DND-41 (cell line): ENCODE measurements around the gene PPFIA2.

Experiments used
- ATAC-seq: fragments of 200-7000 bp; cut with Tn5 transposase; 3 replicates; pipeline ENCODE4 v1.9.1; 2021; ENCODE audit warnings: low read depth; ENCODE audit not compliant: insufficient read depth
- DNase-seq: peaks from one replicate; pipeline ENCODE4 v3.0.0-alpha.2; 2020
- H2AFZ ChIP-seq: 2 replicates; pipeline ENCODE4 v1.6.0; 2012; ENCODE audit warnings: low read depth, low read length
- H3K27ac ChIP-seq: 2 replicates; pipeline ENCODE4 v1.5.1; 2012; ENCODE audit warnings: low read length, inconsistent platforms
- H3K27me3 ChIP-seq: fragments of 200-600 bp; sonication (generic); 2 replicates; pipeline ENCODE4 v1.6.0; 2012; ENCODE audit warnings: low read length, mild to moderate bottlenecking, inconsistent platforms; ENCODE audit not compliant: insufficient read depth, poor library complexity
- H3K36me3 ChIP-seq: 2 replicates; pipeline ENCODE4 v1.5.1; 2012; ENCODE audit warnings: low read length, inconsistent platforms; ENCODE audit not compliant: insufficient read depth
- H3K4me1 ChIP-seq: 2 replicates; pipeline ENCODE4 v1.5.1; 2012; ENCODE audit warnings: mild to moderate bottlenecking, low read length; ENCODE audit not compliant: insufficient read depth
- H3K4me2 ChIP-seq: 2 replicates; pipeline ENCODE4 v1.6.0; 2012; ENCODE audit warnings: mild to moderate bottlenecking, moderate library complexity, low read length, inconsistent platforms; ENCODE audit not compliant: insufficient read depth
- H3K4me3 ChIP-seq, 2 experiments: fragments of 200-600 bp in 1 of 2; shearing (Covaris generic) in 1 of 2; 2 replicates each; pipeline ENCODE4 v1.5.1; 2012 to 2016; ENCODE audit warnings: inconsistent platforms in 2 of 2, low read length in 2 of 2, mild to moderate bottlenecking in 2 of 2, low read depth in 1 of 2, moderate library complexity in 1 of 2
- H3K79me2 ChIP-seq: 2 replicates; pipeline ENCODE4 v1.6.0; 2012; ENCODE audit warnings: low read length, inconsistent platforms; ENCODE audit not compliant: insufficient read depth
- H3K9ac ChIP-seq: 2 replicates; pipeline ENCODE4 v1.6.0; 2012; ENCODE audit warnings: low read depth, mild to moderate bottlenecking, inconsistent platforms, low read length, moderate library complexity
- H3K9me3 ChIP-seq: 2 replicates; pipeline ENCODE4 v1.5.1; 2012; ENCODE audit warnings: low read length, moderate library complexity, mild to moderate bottlenecking, inconsistent platforms; ENCODE audit not compliant: insufficient read depth, severe bottlenecking
- H4K20me1 ChIP-seq: 2 replicates; pipeline ENCODE4 v1.6.0; 2012; ENCODE audit warnings: low read length; ENCODE audit not compliant: insufficient read depth
- EZH2 ChIP-seq: IDR thresholded peaks from 3 replicates; pipeline ENCODE4 v1.6.1; 2012; ENCODE audit warnings: borderline replicate concordance, low read depth, mild to moderate bottlenecking, moderate library complexity, low read length, inconsistent platforms; ENCODE audit not compliant: severe bottlenecking
- TF ChIP-seq, protein P1 (sequence below): IDR thresholded peaks from 2 replicates; pipeline ENCODE4 v1.5.1; 2012; ENCODE audit warnings: borderline replicate concordance, low read length, moderate library complexity, mild to moderate bottlenecking; ENCODE audit not compliant: poor library complexity, severe bottlenecking; ENCODE audit errors: extremely low read depth

The PPFIA2 gene

DNA sequence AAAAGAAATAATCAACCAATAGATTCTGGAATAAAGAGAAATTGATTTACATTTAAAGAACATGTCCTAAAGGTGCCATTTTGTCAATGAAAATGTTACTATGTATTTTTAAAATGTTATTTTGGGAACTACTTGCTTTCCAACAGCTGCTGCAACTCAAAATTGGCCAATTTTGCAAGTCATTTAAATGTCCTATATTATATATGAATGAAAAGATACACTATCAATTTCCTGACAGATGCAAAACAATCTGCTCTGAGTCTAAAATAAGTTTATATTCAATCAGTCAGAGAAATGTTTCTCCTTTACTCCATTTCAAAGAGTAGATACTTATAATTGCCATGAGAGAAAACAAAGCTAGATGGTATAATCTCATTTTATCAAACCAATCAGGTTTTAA is 434.1 kb downstream of the PPFIA2 start:
- Histone ChIP-seq H3K4me1 (no peaks in the 10 kb centered on the region), H3K27me3 (no peaks in the 10 kb centered on the region), H3K27ac (no peak overlapping the region), H3K4me2 (no peak overlapping the region), H3K79me2 (no peaks in the 10 kb centered on the region), H3K4me3 (no peak overlapping the region), H3K9me3 (no peaks in the 10 kb centered on the region), H3K9ac (no peak overlapping the region), H2AFZ (no peak overlapping the region), H3K36me3 (no peaks in the 10 kb centered on the region), H4K20me1 (no peaks in the 10 kb centered on the region)
- TF ChIP-seq, protein P1, sequence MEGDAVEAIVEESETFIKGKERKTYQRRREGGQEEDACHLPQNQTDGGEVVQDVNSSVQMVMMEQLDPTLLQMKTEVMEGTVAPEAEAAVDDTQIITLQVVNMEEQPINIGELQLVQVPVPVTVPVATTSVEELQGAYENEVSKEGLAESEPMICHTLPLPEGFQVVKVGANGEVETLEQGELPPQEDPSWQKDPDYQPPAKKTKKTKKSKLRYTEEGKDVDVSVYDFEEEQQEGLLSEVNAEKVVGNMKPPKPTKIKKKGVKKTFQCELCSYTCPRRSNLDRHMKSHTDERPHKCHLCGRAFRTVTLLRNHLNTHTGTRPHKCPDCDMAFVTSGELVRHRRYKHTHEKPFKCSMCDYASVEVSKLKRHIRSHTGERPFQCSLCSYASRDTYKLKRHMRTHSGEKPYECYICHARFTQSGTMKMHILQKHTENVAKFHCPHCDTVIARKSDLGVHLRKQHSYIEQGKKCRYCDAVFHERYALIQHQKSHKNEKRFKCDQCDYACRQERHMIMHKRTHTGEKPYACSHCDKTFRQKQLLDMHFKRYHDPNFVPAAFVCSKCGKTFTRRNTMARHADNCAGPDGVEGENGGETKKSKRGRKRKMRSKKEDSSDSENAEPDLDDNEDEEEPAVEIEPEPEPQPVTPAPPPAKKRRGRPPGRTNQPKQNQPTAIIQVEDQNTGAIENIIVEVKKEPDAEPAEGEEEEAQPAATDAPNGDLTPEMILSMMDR: no peak
- no peak for TF ChIP-seq EZH2
- no peak for DNase-seq
- no peak for ATAC-seq

DNA sequence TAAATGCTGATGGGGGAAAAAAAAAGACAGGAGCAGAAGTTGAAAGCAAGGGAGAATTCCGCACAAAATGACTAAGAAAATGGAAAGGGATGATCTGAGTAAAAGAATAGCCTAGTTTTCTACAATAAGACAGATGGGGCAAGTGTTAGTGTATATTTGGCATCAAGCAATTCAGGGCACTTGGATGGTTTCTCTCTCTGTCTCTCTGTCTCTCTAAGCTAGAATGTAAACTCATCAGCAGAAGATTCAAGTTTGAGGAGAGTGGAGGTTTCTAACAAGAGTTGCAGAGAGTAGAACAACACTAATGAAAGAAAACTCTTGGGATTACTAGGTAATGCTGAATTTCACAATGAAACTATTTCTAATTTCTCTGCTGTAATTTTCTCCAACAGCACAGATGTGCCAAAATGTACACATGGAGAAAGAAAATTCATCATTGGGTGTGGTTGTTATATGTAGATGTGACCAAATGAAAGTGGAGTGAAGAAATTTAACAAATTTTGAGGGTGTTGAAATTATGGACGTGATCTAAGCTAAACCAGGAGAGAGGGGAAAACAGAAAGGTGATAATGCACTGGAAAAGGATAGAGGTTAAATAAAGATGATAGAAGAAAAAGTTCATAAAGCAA is 444.1 kb downstream of the PPFIA2 start:
- Histone ChIP-seq H3K4me3 (no peak overlapping the region), H4K20me1 (no peaks in the 10 kb centered on the region), H3K79me2 (no peaks in the 10 kb centered on the region), H3K27me3 (no peaks in the 10 kb centered on the region), H3K9ac (no peak overlapping the region), H3K27ac (no peak overlapping the region), H3K4me1 (no peaks in the 10 kb centered on the region), H3K4me2 (no peak overlapping the region), H2AFZ (no peak overlapping the region), H3K36me3 (no peaks in the 10 kb centered on the region), H3K9me3 (no peaks in the 10 kb centered on the region)
- DNase-seq (no peak), ATAC-seq (no peak)
- no peak for TF ChIP-seq EZH2
- TF ChIP-seq, protein P1: no peak

DNA sequence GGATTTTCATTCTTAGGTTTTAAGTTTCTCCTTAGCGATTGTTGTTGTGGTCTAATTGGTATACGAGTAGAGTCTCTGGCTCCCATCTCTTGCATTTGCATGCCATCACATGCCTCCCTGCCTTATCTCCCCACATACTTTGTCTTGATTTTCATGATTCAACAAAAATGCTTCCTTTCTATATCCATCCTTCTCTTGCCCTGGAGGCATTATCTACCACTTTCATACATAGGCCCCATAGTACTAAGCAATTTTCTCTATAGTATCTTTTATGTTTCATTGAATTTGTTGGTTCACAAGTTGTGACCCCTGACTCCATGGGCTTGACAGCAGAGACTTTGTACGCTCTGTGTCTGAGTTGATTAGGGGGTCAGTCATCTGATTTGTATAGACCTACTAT is 455.2 kb downstream of the PPFIA2 start:
- Histone ChIP-seq H3K9me3 (no peaks in the 10 kb centered on the region), H4K20me1 (no peaks in the 10 kb centered on the region), H3K4me3 (no peak overlapping the region), H3K27me3 (no peaks in the 10 kb centered on the region), H3K36me3 (no peaks in the 10 kb centered on the region), H2AFZ (no peak overlapping the region), H3K4me1 (no peaks in the 10 kb centered on the region), H3K9ac (no peak overlapping the region), H3K4me2 (no peak overlapping the region), H3K79me2 (no peaks in the 10 kb centered on the region), H3K27ac (no peak overlapping the region)
- DNase-seq (no peak), ATAC-seq (no peak)
- TF ChIP-seq, protein P1: no peak
- no peak for TF ChIP-seq EZH2

DNA sequence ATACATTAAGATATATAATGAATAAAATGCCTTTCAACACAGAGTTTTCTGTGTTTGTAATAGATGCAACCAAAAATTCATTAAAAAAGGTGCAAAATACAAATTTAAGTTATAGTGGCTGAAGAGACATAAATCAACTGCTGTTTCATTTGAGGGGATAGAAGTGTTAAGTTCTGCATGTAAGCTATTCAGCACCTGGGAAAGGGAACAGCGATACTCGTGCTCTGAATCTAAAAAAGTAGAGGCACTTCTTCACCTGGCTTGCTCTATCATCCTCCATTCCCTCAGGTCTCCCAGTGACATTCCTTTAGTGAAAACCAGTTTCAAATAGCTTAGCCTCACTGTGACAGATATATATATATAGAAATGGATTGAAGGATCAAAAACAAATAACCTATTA is 458.7 kb downstream of the PPFIA2 start:
- H3K4me1 ChIP-seq: no peaks in the 10 kb centered on the region
- H3K36me3 ChIP-seq: no peaks in the 10 kb centered on the region
- H3K27me3 ChIP-seq: no peaks in the 10 kb centered on the region
- H4K20me1 ChIP-seq: no peaks in the 10 kb centered on the region
- no peak for ATAC-seq
- no peak overlapping the region for H3K27ac ChIP-seq
- H3K4me2 ChIP-seq: no peak overlapping the region
- H3K4me3 ChIP-seq: no peak overlapping the region
- H3K9me3 ChIP-seq: no peaks in the 10 kb centered on the region
- H2AFZ ChIP-seq: no peak overlapping the region
- no peak for DNase-seq
- TF ChIP-seq, protein P1: no peak
- TF ChIP-seq EZH2: no peak
- no peaks in the 10 kb centered on the region for H3K79me2 ChIP-seq
- H3K9ac ChIP-seq: no peak overlapping the region
